Middle frontal gyrus (tissue), 1 donor: ENCODE results near the gene FAM131A.

Source experiments
- DNase-seq: peaks from one replicate; pipeline ENCODE4 v3.0.0-alpha.2; 2015; ENCODE audit warnings: low spot score; ENCODE audit errors: extremely low spot score

Gene FAM131A

DNA sequence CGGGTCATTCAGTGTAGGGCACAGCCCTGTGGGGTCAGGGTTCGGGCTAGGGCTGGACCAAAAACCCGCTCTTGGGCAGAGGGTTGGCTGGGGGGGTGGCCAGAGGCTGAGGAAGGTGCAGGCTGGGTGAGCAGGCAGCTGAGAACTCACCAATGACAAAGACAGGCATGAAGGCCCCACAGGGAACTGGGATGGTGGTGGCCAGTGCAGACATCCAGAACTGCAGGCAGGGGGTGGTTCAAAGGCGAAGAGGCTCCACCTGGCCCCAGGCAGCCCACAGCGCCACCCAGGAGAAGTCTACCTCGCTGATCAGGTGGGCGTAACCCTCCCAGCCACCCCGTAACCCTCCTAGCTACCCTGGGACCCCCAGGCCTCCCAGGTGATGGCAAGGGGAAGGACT lies 17.4 kb downstream of the FAM131A start:
- no peak for DNase-seq

DNA sequence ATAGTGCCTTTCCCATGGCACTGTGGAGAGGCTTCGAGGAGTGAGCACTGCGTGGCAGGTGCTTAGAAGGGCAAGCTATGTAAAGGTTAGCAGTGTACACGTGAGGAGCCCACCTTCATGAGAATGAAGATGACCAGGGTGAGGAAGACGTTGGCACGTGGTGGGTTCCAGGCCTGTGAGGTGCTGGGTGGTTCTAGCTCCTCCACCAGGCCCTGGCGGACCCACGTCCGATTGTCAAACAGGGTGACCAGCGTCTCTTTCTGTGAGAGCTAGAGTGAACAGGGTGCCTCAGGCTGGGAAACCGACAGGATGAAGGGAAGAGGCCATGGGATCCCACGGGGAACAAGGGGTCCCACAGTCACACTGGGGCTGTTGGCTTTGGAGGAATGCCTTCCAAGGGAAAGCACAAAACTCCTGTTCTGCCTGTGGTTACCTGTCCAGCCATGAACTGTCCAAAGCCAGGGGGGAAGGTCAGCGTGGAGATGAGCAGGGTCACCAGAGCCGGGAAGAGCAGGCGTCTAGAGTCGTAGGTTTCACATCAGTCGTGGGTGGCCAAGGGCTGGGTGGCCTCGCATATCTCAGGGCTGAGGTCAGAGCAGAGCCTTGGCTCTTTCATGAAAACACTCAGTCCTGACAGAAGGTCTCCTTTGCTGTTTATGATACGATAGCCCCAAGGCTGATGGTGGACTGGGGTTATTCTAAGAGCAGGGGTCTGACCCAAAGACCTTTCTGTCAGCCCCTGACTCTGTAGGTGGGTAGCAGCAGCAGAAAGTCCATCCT lies 18.1 kb downstream of the FAM131A start:
- no peak for DNase-seq

- no peak for DNase-seq
Observed at GRCh38 chr3:184357248-184358123, 20.1 kb downstream of the FAM131A start.

GRCh38 chr3:184358124-184358767 lies 20.8 kb downstream of the FAM131A start:
- no peak for DNase-seq

DNA sequence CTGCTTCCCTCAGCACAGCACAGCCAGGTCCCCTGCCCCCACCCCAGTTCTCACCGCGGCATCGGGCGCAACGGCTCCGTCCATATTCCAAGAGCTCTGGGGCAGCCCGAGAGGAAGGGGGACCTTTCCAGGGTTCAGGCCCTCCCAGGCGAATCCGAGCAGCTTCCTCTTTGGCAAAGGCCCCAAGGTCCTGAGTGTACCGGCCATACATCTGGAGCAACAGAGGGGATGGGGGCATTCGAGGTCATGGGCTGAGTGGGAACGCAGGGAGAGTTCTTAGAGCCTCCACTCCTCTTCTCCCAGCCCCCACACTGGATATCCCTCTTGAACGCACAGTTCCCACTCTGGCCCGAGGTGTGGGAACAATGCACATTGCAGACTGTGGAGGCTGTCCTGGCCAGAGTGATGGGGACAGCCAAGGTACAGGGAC lies 21.5 kb downstream of the FAM131A start:
- no peak for DNase-seq

GRCh38 chr3:184359610-184360009 lies 22.2 kb downstream of the FAM131A start:
- no peak for DNase-seq

- DNase-seq: no peak
Observed at GRCh38 chr3:184360070-184360928, 22.9 kb downstream of the FAM131A start.

GRCh38 chr3:184360929-184361531 lies 23.6 kb downstream of the FAM131A start:
- DNase-seq: no peak

GRCh38 chr3:184361532-184361931 lies 24.1 kb downstream of the FAM131A start, which contains the start of the genes CLCN2 and POLR2H:
Gene CLCN2 (minus strand): TSS chr3:184361605. CDS start chr3:184361479, 126 bp downstream.
Gene POLR2H (plus strand): TSS chr3:184361710. CDS start chr3:184363493, 1,783 bp downstream.
- peak; percentile 68 for DNase-seq

GRCh38 chr3:184361932-184362667 lies 24.7 kb downstream of the FAM131A start:
- DNase-seq: no peak

- peak; percentile 88 for DNase-seq
Observed at GRCh38 chr3:184362668-184363546, 25.5 kb downstream of the FAM131A start.

- no peak for DNase-seq
Observed at GRCh38 chr3:184366619-184367289, 29.4 kb downstream of the FAM131A start.

DNA sequence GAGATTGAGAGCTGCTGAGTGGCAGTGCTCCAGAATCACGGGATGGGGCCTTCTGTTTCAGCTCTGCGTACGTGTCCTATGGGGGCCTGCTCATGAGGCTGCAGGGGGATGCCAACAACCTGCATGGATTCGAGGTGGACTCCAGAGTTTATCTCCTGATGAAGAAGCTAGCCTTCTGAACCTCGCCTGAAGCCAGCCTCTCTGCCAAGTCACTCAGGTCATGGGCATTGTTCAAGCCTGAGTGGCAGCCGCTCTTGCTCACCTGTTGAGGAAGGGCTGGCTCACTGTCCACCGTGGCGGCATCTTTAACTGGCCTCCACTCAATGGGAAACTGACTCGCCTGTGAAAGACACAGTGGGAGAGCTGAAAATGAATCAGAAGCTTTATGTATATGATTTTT lies 30.7 kb downstream of the FAM131A start:
- DNase-seq: no peak

DNA sequence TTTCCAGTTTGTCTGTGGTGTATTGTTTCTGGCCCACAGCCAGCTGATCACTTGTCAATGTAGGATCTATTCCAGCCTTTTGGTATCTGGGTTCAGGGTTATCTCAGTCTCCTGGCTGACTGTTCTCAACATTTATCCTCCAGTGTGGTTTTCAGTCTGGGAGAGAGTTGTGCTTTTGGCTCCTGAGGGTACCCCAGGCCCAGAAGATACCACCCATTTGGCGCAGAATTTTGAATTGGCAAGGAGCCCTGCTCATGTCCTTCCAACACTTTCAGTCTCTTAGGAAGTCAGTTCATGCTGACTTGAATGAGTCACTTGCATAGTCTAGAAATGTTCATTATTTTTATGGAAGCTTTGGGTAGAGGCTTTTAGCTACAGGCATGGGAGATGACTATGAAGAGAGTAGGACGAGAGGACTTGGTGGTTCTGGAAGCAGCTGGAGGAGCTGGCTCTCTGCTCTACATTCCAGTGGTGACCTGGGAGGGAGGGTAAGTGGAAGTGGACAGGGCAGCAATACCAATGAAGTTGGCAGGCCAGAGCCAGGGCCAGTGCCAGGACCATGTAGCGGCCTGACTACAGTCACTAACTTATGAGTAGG lies 31.3 kb downstream of the FAM131A start:
- DNase-seq: no peak

DNA sequence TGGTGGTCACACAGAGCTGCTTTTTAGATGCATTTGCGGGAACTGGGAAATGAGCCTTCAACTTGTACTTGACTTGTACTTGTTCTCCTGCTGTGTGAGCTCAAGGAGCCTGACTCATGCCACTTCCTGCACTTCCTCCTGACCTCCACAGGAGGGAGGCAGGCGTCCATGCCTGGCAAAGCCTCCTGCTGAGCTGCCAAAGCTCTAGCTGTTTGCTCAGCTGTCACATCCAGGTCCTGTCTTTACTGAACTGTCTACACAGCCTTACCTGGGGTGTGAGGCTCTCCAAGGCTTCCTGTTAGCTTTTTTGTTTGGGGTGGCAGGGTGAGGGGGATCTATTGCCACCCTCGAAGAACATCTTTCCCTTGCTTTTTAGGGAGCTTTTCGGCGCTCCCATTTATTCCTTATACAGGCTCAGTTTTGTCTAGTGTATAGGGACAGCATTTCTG lies 34.2 kb downstream of the FAM131A start:
- peak; percentile 64 for DNase-seq

GRCh38 chr3:184372296-184372821 lies 35.0 kb downstream of the FAM131A start:
- DNase-seq: no peak

GRCh38 chr3:184372911-184373310 lies 35.5 kb downstream of the FAM131A start:
- no peak for DNase-seq
